T-helper 1 cell (primary cell): ENCODE measurements around the gene SERP2.
A peak's percentile ranks its signal among the peaks of the same experiment; 100 is the strongest.

ENCODE experiments used
- DNase-seq, 5 donors: peaks; one replicate each; pipeline ENCODE4 v3.0.0-alpha.2; 2012 to 2020

SERP2 gene

DNA sequence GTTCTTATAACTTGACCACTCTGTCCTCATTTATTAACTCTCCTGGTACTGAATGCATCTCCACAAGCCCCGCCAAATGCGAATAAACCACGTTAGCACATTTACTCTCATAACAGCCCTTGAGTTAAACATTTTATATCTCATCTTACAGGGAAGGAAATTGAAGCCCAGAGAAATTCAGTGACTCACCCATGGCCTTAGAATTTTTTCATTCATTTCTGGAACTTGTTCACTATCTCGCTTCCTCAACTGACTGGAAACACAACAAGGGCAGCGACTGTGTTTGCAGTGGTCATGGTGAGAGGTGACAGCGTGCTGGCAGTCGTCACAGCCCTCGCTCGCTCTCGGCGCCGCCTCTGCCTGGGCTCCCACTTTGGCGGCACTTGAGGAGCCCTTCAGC lies 39.5 kb downstream of the SERP2 start:
- DNase-seq: no peak

DNA sequence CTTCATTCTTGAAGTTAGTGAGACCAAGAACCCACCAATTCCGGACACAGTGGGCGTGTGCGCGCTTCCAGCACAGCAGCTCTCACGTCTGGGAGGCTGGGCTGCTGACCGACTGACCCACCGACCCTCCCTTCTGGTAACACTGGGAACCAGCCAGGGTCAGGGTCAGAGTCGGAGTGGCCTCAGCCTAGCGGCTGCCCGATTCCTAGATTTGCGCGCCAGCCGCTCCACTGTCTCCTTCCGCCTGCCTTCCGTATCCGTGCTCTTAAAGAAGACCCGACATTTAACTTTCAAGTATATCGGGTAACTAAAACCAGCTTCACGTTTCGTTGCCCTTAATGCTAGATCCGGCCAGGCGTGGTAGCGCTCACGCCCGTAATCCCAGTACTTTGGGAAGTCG lies 41.1 kb downstream of the SERP2 start:
- DNase-seq: no peak

DNA sequence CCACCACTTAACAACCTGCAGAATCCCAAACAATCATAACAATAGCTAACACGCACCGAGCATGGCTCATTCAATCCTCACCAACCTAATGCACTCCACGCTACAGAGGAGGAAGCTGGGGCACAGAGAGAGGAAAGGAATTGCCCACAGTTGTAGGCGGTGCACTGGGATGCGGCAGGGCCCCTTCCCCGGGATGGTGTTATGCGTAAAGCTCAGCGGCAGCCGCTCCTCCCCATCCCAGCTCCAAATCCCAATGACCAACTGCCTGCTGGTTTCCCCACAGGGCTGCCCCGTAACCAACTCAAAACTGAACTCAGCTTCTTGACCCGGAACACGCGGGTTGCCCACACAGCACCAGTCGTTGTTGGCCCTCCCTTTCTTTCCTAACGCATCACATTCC lies 42.2 kb downstream of the SERP2 start:
- DNase-seq: no peak

DNA sequence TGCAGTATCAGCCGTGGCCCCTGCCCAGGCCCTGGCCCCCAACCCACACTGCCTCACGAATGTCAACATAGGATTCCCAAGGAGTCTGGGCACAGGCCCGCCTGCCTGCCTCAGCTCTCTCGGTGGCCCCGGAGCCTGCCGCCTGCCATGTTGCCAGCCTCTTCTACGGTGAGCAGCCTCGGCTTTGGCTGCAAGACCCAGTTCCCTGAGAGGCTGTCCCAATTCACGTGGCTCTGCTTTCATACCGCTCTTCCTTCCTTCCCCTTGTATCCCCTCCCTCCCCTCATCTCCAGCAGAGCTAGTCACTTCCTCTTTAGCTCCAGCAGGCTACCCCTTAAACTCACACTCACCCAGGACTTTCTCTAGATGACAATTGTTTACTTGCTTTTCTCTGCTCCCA lies 42.7 kb downstream of the SERP2 start:
- no peak for DNase-seq

DNA sequence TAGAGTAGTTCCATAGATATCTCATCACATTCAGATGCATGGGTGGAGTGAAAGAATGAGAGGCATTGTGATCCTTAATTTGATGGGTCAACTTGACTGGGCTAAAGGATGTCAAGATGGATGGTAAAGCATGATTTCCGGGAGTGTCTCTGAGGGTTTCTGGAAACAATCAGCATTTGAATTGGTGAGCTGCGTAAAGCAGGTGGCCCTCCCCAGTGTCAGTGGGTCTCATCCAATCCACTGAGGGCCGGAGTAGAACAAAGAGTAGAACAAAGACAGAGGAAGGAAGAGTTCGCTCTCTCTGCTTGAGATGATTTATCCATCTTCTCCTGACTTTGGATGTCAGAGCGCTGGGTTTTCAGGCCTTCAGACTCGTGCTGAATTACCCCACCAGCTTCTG lies 43.1 kb downstream of the SERP2 start:
- DNase-seq: no peak

DNA sequence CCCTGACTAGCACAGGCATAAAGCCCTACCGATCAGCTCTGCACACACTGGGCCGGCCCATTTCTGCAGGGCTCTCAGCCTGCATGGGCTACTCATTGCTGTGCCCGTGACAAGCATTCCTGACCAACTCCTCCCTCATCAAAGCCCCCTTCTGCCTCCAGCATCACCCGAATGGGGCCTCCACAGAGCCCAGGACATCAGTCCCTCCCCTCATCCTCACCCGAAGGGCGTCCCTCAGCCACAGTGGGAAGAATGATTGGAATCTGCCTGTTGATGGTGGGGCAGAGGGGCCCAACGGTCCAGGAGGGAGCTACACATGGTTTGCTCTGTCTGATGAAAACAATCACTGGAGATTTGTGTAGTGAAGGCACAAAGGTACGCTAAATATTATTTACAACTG lies 43.8 kb downstream of the SERP2 start:
- no peak for DNase-seq

DNA sequence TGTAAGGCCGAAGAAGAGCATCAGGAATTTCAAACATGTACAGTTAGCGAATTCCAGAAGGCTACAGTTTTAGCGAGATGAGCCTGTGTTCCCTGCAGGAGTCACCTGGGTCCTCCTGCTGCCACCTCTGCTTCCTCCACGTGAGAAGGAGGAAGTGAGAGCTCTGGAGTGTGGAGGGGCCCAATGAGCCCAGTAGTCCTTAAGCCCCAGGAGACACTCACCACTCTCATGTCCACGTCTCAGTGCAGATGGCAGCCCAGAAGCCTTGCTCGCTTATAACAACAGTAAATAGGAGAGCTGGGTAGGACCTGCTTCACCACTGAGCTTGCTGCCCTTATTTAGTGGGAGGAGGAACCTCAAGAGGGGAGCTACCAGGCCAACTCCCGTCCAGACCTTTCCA lies 44.3 kb downstream of the SERP2 start:
- no peak for DNase-seq

DNA sequence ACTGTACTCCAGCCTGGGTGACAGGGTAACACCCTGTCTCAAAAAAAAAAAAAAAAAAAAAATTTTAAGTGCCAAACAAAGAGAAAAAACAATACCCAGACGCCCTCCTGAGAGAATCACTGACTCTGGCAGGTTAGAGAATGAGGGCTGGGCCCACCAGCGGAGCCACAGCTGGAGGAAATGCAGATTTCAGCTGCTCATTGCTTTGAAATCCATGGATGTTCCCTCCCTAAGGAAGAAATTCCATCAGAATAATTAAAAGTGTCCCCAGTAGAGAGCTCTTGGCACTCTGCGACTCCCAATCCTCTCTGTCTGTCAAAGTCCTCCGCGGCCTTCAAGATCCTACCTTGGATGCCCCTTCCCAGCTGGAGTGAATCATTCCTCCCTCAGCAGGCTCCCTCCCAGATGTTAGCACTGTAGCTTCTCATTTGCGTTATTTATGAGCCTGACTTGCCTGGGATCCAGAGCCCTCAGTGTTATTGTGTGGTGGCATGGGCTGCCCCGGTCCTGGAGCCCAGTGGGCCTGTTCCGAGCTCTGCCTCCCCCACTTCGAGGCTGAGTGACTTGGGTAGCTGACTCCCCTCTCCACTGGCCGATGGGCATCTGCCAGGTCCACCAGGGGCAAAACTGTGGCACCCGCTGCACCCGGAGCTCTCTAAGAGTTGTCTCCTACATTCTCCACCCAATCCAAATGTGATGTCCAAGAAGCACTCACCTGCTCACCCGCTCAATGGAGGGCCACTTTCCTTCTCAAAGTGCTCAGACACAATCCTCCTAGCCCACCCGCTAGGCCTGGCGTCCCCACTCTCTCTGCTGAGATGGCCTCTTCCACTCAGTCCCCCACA lies 47.0 kb downstream of the SERP2 start:
- DNase-seq: no peak

DNA sequence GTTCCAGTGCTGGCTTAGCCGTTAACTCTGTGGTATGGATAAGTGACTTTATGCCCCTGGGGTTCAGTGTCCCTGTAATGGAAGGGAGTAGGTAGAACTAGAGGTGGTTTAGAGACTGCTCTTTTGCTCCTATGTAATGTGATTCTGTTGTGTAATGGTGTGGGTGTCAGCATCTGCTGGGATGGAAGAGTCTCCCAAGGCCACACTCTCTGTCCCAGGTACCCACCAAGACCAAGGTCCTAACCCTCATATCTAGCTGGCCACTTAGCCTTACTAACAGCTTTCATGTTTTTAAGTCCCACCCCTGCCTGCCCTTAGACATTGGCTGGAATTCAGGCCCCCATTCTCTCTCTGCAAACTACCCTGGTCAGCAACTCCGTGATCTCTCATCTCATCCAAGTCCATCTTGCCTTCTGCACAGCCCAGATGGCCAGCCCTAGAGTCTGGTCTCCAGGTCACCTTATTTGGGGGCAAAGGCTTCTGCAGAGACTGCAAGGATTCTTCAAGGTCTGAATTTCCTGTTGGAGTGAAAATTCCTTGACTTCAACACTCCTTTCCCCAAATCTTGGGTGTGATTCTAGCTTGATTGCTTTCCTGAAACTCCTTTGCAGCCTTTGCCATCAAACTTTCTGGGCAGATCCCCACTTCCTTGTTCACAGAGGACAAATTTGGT lies 48.4 kb downstream of the SERP2 start:
- no peak for DNase-seq

DNA sequence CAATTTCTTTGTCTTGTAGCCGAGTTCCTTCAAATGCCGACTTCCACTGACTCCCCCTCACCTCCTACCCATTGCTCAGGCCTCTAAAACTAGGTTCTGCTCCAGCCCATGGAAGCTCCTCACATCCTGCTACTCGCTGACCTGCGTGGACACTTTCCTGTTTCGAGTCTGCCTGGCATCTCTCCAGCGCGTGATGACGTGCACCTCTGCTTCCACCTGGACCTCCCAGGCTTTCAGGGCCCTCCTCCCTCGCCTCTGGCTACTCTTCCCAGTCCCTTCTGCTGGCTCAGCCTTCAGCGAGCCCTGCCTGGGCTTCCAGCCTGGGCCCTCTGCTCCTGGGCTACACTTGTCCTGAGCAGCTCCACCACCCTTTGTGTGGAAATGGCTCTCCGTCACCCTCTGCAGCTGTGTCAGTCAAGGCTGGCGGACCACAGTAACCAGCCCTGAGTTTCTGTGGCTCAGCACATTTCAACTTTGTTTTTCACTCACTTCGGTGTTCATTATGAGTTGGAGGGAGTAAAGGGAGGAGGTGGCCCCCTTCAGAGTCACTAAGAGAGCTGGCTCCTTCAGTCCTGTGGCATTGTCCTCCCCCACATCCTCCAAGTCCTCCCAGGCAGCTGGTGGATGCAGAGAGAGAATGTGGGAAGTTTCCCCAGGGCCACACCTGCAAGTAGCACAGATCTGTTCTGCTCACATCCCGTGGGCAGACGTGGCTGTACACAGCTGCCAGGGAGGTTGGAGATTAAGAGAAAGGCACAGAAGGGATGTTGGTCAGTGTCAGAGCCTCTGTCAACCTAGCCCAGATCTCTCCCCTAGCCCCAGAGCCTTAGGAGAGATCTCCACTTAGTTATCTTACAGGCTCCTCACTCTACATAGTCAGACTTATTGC lies 49.4 kb downstream of the SERP2 start:
- no peak for DNase-seq

DNA sequence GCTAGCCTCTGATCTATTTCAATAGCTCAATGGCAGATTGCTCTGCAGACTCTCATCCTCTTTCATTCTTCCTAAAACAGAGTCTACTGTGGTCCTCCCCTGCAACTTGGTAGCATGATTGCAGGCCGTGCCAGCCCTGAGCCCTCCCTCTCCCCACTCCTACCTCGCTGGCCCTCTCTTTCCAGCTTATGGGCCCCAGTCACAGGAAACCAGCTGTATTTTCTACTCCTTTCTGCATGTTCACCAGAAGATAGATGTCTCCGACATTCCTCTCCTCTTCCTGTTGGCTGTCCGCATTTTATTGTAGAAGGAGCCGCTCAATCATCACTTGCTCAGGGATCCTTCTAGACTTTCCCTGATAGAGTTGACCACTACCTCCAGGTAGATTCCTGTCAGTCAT lies 50.2 kb downstream of the SERP2 start:
- DNase-seq: no peak

DNA sequence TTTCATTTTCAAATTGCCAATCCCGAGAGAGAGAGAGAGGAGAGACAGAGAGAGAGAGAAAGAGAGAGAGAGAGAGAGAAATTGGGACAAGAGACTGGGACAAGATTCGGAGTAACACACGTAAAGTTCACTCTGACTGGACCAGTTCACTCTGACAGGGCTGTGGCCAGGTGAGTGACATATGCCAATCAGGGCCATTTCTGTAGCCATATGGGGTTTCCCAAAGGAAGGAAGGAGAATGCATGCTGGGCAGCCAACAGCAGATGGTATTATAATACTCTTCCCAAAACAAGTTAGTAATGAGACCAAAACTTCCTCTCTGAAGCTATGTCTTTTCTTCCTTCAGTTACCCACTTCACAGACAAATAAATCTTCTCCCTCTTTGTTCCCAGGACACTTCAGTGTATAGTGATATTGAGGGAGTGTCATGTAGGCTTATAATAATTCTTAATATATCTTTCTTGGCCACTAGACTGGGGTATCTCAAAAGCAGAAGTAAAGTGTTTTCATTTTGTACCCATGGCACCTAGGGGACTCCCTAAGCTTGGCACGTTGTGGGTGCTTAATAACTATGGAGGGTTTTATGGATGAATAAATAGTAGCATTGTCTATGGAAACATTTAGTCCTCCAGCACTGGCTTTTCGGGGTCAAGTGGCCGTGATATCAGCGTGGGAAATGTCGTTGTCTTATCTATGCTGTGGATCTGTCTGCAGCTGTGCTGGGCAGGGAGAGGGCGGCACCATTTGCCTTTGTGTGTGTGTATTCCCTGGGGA lies 51.6 kb downstream of the SERP2 start:
- no peak for DNase-seq

DNA sequence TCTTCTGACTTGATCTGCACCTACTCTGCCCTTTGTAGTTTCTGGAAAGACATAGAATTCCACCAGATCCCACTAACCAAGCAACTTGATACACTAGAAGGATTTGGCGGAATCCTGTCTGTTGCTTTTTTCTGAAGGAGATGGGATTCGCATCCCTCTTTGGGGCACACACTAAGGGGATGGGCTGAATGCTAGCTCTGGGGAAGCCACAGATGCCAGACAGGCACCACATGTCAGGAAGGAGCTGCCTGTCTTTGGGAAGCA lies 52.1 kb downstream of the SERP2 start:
- no peak for DNase-seq

DNA sequence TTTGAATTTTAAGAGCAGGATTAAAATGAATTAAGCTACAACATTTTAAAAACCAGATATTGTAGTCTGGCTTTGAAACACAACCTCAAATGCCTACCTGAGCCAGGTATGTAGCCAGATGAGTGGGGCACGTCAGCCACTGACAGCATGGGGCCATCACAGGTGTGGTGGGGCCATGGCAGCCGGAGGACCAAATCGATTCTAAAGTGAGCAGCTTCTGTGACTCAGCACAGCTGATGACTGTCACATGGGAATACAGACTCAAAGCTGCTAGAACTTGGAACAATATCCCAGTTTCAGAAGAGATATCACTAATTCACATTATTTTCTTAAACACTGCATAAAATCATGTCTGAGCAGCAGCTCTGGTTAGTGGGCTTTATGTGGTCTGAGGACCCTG lies 52.8 kb downstream of the SERP2 start:
- no peak for DNase-seq

DNA sequence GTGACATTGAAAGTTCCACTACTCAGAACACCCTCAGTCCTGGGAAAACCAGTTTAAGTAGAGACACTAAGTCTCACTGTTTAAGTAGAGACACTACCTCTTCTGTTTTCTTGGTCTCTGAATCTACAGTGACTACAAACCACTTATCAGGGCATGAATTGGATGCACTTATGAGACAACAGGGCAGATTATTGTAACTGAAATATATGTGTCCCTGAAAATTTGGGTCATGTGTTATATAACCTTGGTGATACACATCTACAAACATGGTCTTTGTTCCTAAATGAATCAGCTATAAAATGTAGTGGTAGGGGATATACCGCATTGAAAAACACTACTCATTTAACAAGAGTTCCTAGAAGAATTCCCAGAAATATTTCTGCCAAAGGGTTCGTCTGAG lies 55.7 kb downstream of the SERP2 start:
- DNase-seq: no peak

DNA sequence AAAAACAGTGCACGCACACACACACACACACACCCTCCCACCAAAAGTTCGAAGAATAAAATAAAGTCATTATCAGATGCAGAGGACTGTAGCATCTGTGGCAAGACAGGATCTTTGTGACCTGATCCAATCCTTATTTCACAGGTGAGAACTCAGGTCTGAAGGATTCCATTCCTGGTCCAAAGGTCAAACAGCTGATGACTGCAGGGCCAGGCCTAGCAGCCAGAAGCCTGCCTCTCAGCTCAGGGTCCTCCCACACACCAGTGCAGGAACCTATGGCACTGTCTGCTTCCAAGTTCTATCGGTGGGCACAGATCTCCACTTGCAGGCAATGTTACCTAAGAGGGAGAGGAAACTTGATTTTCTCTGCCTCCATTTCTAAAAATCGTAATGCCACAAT lies 57.5 kb downstream of the SERP2 start:
- no peak for DNase-seq

DNA sequence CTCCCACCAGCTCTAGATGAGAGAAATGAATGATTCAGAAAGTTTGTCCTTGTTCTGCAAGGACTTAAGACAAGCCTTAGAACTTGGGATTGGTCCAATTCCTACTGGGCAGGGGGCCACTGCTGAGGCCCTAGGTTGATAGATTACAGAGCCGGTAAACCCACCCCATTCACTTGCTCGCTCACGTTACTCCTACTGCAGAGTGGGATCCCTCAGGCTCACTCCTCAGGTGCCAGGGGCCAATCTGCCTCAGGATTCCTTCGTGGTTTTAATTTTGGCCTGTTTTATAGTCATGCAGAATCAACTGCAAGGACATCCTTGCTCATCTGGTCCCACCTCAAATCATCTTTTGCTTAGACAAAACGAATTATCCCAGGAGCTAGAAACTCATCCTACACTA lies 59.0 kb downstream of the SERP2 start:
- no peak for DNase-seq

DNA sequence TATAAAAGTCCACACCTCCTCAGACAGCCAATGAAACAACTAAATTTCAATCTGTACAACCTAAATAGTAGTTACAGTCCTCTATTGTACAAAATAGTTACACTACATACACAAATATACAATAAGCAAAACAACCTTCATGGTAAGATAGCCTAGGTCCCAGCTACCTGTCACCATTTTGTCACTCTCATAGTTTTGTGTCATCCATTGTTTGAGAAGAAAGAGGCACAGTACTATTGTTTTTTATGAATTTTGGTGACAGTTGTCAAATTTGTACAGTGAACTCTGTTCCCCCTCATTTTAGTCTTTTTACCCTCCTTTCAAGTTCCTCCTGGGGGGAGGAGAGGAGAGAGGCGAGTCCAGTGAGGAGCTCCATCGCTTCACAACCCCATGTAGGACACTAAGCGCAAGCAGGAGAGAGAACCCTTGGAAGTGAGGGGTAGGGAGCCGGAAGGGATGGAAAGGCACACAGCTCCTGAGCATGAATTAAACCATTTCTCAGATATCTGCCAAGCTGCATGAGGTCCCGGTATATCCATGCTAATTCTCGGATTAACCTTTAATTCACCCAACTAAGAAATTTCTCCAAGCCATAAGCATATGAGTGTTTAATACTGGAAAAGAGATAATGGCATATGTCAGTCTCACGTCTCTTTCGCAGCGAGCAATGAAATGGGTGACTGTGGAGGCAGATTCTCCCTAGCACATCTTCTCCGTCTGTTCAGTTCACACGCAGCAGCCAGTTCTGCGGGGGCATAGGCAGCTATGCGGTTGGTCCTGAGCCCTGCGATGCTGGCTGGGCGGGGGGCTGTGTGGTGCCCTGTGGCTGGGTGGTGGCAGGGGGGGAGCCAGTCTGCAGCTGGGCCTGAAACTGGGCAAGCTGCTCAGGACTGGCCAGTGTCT lies 60.5 kb downstream of the SERP2 start:
- no peak for DNase-seq

DNA sequence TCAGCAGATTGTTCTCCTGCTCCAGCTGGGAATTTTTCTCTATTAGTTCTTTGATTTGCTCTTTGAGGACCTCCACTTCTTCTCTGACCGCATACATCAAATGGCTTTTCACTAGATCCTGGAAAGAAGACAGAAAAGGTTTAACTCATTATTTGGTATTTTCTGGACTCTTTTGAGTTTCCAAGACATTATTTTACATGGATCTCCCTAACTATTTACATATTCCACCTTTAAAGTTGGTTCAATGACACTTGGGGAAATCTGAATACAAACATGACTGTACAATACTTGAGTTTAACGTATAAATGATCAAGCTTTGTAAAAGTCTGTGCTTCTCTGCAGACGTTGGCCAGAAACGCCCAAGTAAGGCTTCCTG lies 61.1 kb downstream of the SERP2 start:
- DNase-seq: no peak

DNA sequence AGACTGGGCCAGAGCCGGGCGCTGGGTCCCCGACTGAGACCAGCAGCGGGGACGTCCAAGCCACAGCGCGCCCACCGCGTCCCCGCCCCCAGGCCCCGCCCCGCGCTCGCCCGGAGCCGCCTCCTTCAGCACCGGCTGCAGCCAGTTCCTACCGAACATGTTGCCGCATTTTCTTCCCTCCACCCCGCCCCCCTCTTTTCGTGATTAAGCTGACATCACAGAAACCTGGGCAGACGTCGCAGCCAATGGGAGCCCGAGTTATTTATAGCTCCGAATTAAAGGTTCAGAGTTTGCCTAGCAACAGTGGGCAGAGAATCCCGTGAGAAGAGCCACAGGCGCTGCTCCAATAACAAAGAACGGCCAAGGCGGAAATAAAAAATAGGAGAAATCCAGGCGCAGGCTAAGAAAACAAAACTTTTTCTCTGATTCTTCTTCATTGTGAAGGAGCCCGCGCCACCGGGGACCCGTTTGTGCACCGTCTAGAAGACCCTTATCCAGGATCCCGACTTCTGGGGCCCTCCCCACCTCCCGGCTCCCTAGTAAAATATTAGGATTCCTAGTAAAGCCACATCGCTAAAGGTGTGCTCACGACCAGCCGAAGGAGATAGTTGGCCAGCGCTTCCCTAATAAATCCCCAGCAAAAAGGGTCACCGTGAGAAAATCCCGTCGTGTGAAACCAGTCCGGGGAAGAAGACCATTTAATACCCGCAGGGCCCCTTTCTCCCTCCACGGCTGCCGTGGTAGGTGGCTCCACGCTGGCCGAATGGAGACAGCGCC lies 61.7 kb downstream of the SERP2 start:
- DNase-seq: peak; percentile 80 to 90 (median 83)

DNA sequence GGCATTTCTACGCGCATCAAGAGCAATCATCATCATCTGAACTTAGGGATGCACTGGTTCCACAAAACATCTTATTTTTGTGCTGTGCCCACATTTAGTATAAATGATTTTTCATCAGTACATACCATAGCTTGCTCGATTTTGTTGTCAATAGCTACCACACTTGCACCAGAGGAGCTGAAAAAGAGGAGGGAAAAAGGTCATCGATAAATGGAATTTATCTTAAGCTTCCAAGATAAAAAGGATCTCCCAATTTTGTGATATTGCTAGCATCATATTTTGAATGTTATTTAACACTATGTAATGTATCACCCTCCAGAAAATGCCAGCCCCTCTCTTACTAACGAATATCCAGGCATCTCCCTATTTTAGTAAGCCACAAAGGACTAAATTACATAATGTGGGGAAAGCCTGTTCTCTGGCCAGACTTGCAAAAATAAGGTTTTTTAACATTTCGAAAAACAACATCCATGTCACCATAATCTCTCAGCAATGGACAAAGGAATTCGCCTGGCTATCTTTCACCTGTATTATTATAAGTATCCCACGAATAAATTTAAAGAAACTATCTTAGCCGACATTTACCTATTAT lies 62.4 kb downstream of the SERP2 start:
- DNase-seq: no peak
